ENCODE results near the gene ELMO1. TPM values are rescaled to one million over a fixed set of nuclear protein-coding genes. Genes with fewer than 3 reads are reported as not detected.

The ELMO1 gene
- total and polyA plus RNA-seq, 2 of the 13 experiments (the other 11 are each of a cell fraction or from before 2014, with no cell fraction given) = 0.11 to 0.17 TPM

GRCh38 chr7:36960105-36960504 is 488.6 kb downstream of the ELMO1 start:
- CTCF ChIA-PET (ENCODE audit: low intra/inter-chr PET ratio, low total read pairs) = no interaction called here

DNA sequence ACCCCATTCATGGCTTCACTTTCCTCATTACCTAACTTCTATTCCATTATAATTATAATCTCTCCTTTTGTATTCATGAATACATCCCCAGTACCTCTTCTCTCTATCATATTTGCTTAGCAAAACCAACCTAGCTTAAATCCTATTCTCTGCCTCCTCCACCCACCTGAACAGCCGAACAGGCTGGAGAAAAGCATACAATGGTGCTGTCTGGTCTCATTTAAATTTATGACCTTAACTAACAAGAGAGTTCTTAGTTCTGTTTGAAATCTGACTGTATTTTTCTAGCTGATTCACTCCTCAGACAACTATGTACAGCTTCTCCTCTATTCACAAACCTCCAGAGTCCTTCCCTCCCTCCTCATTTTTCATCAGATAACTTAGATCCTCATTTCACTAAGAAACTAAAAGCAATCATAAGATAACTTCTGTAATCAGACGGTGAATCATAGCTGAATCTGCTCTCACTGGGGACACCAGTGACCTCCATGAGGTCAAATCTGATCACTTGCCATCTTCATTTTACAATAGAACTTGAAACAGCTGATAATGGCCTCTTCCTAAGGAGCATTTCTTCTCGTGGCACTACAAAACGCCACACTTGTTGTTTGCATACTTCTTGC is 490.4 kb downstream of the ELMO1 start:
- in situ Hi-C loops (cut with HindIII; ENCODE audit: extremely low pct_ligation_motif_present, low pct_unique_long_range_greater_than_20kb) (loop anchor here (25.0 kb wide), 1 partner anchor 496 kb away; no protein-coding TSS in a partner anchor), intact Hi-C loops (cut with micrococcal nuclease; ENCODE audit: unreplicated experiment) (no loop called here)
- Histone ChIP-seq H3K27ac (ENCODE audit: extremely low read length, insufficient read depth, low read length) (no peak overlapping the region), H3K4me1 (ENCODE audit: insufficient read depth, low read length) (peaks cover 35% of the 10 kb centered on the region), H3K4me3 (replicated peaks in 1 of 3; ENCODE audit: insufficient read depth in 1 of 3, low read depth in 2 of 3, low read length in 3 of 3) (no peak overlapping the region), H3K36me3 (replicated peaks in 1 of 2; ENCODE audit: control insufficient read depth in 1 of 2, insufficient read depth in 2 of 2, low read length in 2 of 2) (no peaks in the 10 kb centered on the region), H3K79me2 (ENCODE audit: insufficient read depth, low read length) (no peaks in the 10 kb centered on the region), H3K4me2 (ENCODE audit: low read depth, low read length) (no peak overlapping the region), H3K9me3 (ENCODE audit: low read length) (no peaks in the 10 kb centered on the region), H3K27me3 (ENCODE audit: control insufficient read depth in 1 of 2, insufficient read depth in 2 of 2, low read length in 2 of 2) (no peaks in the 10 kb centered on the region; a peak in 1 of 5 replicates), H2AFZ (ENCODE audit: low read length) (no peak overlapping the region), H4K20me1 (ENCODE audit: insufficient read depth, low read length) (no peaks in the 10 kb centered on the region), H3K9ac (ENCODE audit: insufficient read depth, low read depth, low read length) (no peak overlapping the region)
- no peak for DNase-seq (ENCODE audit: low spot score)
- FAIRE-seq = no peak
- WGBS (ENCODE audit: low lambda C conversion rate) = 27% methylated on average over 4 of the region's 4 CpGs
- ATAC-seq = no peak
- no TSS peak for BruUV-seq (replicated peaks)
- POLR2A ChIA-PET = interaction anchor here (1.4 kb wide), 1 partner anchor 13 kb away, joined by 3 read pairs; no protein-coding TSS in a partner anchor
- CTCF ChIA-PET (ENCODE audit: low intra/inter-chr PET ratio, low total read pairs) = no interaction called here
- TF ChIP-seq KLF9 (CRISPR knock-in tag; IDR thresholded peaks at IDR 0.05; ENCODE audit: low read depth) = no peak
- TF ChIP-seq BCLAF1 (IDR thresholded peaks at IDR 0.05) = no peak
- TF ChIP-seq ZNF598 (CRISPR knock-in tag; IDR thresholded peaks at IDR 0.05; ENCODE audit: borderline replicate concordance) = no peak
- no peak for TF ChIP-seq SALL1 (CRISPR knock-in tag; IDR thresholded peaks at IDR 0.05)
- TF ChIP-seq NR3C1 (CRISPR knock-in tag; IDR thresholded peaks at IDR 0.05) = no peak
- TF ChIP-seq ZNF3 (CRISPR knock-in tag; IDR thresholded peaks at IDR 0.05) = no peak
- TF ChIP-seq ZBTB49 (CRISPR knock-in tag; IDR thresholded peaks at IDR 0.05; ENCODE audit: borderline replicate concordance) = no peak
- no peak for TF ChIP-seq WIZ (CRISPR knock-in tag; IDR thresholded peaks at IDR 0.05)
- TF ChIP-seq ELF3 (CRISPR knock-in tag; IDR thresholded peaks at IDR 0.05) = no peak

More at GRCh38 chr7:36960105-36960504, 488.6 kb downstream of the ELMO1 start:
- DNase-seq (ENCODE audit: low spot score) = no peak
- BruUV-seq (replicated peaks) = no TSS peak
- Histone ChIP-seq H3K4me3 (replicated peaks in 1 of 3; ENCODE audit: insufficient read depth in 1 of 3, low read depth in 2 of 3, low read length in 3 of 3) (no peak overlapping the region), H3K36me3 (replicated peaks in 1 of 2; ENCODE audit: control insufficient read depth in 1 of 2, insufficient read depth in 2 of 2, low read length in 2 of 2) (no peaks in the 10 kb centered on the region), H3K9ac (ENCODE audit: insufficient read depth, low read depth, low read length) (no peak overlapping the region), H3K4me1 (ENCODE audit: insufficient read depth, low read length) (peaks cover 31% of the 10 kb centered on the region), H3K9me3 (ENCODE audit: low read length) (no peaks in the 10 kb centered on the region), H2AFZ (ENCODE audit: low read length) (no peak overlapping the region), H3K4me2 (ENCODE audit: low read depth, low read length) (no peak overlapping the region), H3K27ac (ENCODE audit: extremely low read length, insufficient read depth, low read length) (no peak overlapping the region), H3K79me2 (ENCODE audit: insufficient read depth, low read length) (no peaks in the 10 kb centered on the region), H3K27me3 (ENCODE audit: control insufficient read depth in 1 of 2, insufficient read depth in 2 of 2, low read length in 2 of 2) (no peaks in the 10 kb centered on the region; a peak in 1 of 5 replicates), H4K20me1 (ENCODE audit: insufficient read depth, low read length) (no peaks in the 10 kb centered on the region)
- no peak for FAIRE-seq
- TF ChIP-seq JUND (CRISPR knock-in tag; IDR thresholded peaks at IDR 0.05) (no peak), ZNF331 (CRISPR knock-in tag; IDR thresholded peaks at IDR 0.05) (no peak), ZFP1 (CRISPR knock-in tag; IDR thresholded peaks at IDR 0.05) (no peak), JUNB (CRISPR knock-in tag; IDR thresholded peaks at IDR 0.05; ENCODE audit: borderline replicate concordance) (no peak), STAT5B (CRISPR knock-in tag; IDR thresholded peaks at IDR 0.05) (no peak), HDAC2 (CRISPR knock-in tag; IDR thresholded peaks at IDR 0.05) (no peak)
- intact Hi-C loops (cut with micrococcal nuclease; ENCODE audit: unreplicated experiment) (no loop called here), in situ Hi-C loops (cut with HindIII; ENCODE audit: extremely low pct_ligation_motif_present, low pct_unique_long_range_greater_than_20kb) (loop anchor here (25.0 kb wide), 1 partner anchor 498 kb away; no protein-coding TSS in a partner anchor)
- POLR2A ChIA-PET = no interaction called here
- WGBS (ENCODE audit: low lambda C conversion rate) = 85% methylated on average over 1 of the region's 1 CpG
- ATAC-seq = no peak

Data from HepG2 (cell line).